HG02798 (cell line): Measurements from ENCODE around the gene TLE5.
"Not testable (repeated sequence)": the region's sequence is repeated elsewhere in the genome, so short reads cannot be mapped to it uniquely, and the experiment has no call there.

Source experiments
- ATAC-seq: cut with Tn5 transposase; IDR thresholded peaks from one replicate; pipeline ENCODE4 v1.9.1; 2021; ENCODE audit warnings: mild to moderate bottlenecking; ENCODE audit not compliant: unreplicated experiment, poor library complexity

TLE5 gene

DNA sequence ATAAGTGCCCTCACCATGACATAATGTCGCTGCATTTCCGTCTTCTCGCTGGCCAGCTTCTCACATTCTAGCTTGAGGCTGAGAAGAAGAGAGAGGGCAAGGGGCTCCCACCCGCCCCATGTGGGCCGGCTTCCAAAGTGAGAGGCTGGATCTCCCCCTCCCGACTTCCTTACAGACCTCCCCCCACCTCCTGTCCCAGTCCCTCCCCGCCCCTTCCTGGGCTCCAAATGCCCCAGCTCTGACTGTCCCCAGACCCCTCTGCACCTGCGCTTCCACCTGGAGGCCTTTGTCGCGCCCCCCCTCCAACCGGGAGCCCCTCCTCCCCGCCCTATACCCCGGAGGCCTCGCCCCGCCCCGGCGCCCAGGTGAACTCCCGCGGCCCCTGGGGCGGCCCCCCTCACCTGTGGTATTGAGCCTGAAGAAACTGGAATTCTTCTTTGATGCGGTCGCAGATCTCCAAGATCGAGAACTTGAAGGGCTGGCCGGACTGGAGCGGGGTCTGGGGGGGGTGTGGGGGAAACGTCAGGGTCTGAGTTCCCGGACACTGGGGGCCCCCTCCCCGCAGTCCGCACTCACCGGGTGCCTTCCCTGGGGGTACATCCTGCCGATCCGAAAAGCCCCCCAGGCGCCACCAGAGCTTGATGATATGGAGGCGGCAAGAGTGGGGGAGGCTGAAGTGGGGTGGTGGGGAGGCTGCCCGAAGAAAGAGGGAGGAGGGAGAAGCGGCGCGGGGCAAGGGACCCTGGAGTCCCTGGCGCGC is 33.8 kb downstream of the TLE5 start:
- no peak for ATAC-seq

GRCh38 chr19:3027981-3028304 is 34.4 kb downstream of the TLE5 start:
- no peak for ATAC-seq

- no peak for ATAC-seq
Measured at GRCh38 chr19:3027292-3027691, 35.0 kb downstream of the TLE5 start.

DNA sequence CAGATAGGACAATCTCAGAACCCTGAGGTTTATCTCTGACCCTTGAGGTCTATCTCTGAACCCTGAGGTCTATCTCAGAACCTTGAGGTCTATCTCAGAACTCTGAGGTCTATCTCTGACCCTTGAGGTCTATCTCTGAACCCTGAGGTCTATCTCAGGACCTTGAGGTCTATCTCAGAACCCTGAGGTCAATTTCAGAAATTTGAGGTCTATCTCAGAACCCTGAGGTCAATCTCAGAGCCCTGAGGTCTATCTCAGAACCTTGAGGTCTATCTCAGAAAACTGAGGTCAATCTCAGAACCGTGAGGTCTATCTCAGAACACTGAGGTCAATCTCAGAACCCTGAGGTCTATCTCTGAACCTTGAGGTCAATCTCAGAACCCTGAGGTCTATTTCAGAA is 35.5 kb downstream of the TLE5 start:
- ATAC-seq = no peak

DNA sequence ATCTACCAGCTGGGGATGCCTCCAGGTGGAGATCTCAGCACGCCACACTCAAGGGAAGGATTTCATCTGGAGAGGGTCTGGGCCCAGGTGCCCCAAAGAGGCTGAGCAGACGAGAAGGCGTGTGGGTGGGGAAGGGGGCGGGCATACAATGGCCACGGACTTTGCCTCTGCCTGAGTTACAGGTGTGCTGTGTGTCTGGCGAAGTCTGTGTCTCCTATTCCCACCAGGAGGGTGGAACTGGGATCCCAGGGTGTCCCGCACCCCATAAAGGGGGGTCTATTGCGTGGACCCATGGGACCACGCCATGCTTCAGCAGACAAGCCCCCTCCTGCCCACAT is 36.8 kb downstream of the TLE5 start:
- ATAC-seq = no peak

DNA sequence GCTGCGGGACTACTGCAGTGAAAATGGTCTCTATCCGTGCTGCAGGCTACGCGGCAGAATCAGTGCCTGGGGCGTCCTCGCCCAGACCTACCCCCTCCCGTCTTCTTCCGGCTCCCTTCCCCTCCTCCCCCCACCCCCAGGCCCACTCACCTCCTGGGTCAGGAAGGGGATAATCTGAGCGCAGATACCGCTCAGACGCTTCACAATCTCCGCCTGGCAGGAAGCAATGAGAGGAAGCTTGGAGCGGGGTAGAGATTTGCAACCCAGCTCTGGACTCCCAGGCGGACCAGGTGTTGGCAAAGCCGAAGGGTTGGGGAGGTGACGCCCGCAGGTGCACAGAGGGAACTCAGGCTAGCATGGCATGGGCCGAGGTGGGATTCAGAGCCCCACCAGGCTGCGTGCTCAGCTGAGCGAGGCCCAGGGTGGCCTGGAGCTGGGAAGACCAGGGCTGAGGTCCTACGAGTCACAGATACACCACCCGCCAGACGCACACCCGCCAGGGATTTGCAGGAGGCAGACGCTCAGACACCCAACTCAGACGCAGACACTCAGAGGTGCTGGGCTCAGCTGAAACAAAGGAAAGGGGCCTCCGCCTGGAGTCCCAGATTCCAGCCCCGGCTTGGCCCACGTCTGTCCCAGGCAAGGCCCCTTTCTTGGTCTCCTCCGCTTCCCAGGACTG is 37.3 kb downstream of the TLE5 start:
- no peak for ATAC-seq

DNA sequence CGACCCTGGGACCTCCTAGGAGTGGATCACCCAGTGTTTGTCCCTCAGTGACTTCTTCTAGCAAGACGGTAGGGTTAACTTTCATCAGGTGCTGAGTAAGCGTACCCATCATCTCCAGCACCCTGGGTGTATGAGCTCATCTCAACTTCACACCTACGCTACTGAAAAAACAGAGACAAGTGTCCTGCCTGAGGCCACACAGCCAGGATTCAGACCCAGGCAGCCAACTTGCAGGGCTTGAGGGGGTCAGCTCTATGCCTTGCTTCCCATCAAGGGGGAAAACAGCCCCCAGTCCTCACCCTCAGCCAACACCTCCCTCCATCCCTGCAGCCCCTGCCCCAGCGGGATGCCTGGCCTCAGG is 37.8 kb downstream of the TLE5 start:
- no peak for ATAC-seq

- ATAC-seq = no peak
Measured at GRCh38 chr19:3020321-3020960, 41.9 kb downstream of the TLE5 start.

- ATAC-seq = no peak
Measured at GRCh38 chr19:3019211-3019854, 43.0 kb downstream of the TLE5 start.

GRCh38 chr19:3017923-3018322 is 44.4 kb downstream of the TLE5 start:
- no peak for ATAC-seq

DNA sequence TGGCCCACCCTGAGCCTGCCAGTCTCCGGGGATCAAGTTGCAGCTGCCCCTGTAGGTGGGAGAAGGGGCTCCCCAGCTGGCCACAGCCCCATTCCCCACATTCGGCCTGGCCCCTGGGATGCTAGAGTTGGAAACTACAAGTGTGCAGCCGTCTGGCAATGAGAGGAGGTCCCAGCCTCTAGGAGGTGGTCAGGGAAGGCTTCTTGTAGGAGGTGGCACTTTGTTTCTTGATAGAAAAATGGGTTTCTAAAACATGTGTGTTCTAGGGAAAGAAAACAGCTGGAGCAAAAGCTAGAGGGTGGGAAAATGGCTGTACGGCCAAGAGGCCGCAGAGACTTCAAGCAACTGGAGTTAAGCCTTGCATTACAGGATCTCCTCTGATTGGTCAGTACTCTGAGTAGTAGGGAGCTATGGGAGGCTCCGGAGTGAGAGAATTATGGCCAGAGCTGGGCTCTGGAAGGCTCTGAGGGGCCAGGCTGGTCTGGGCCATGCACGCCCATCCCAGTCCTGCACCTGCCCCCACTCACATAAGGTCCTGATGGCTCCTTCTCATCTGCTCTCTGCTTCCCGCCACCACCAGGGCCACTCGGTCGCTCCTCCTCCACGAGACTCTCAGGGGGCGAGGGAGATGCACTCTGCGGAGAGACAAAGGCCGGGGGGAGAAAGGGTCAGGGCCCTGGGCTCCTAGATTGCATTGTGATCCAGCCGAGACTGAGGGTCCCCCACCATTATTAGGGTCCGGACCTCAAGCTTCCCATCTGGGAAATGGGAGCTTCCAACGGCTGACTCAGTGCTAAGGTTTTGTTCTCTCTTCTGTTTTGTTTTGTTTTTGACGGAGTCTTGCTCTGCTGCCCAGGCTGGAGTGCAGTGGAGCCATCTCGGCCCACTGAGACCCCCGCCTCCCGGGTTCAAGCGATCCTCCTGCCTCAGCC is 46.9 kb downstream of the TLE5 start:
- no peak for ATAC-seq

- ATAC-seq = no peak
Measured at GRCh38 chr19:3014135-3014534, 48.2 kb downstream of the TLE5 start.

DNA sequence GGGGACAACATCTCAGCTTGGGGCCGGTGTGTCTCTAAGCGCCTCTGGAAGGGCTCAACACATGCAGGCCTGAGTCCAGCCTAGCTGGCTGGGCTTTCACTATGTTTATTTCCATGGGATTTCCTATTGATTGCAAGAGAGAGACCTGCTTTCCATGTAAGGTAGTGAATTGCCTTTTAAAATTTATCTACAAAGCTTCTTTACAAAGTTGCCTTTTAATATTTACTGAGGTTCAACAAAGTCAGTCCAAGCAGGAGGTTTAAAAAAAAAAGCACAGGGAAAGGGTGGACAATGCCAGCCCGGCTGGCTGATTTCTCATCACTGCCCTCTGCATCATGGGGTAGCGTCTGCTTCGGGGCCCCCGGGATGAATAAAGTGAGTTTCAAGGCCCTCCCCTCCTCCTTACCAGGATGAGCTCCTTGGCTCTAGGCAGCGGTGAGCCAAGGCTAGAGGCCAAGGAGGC is 49.0 kb downstream of the TLE5 start:
- ATAC-seq = no peak

DNA sequence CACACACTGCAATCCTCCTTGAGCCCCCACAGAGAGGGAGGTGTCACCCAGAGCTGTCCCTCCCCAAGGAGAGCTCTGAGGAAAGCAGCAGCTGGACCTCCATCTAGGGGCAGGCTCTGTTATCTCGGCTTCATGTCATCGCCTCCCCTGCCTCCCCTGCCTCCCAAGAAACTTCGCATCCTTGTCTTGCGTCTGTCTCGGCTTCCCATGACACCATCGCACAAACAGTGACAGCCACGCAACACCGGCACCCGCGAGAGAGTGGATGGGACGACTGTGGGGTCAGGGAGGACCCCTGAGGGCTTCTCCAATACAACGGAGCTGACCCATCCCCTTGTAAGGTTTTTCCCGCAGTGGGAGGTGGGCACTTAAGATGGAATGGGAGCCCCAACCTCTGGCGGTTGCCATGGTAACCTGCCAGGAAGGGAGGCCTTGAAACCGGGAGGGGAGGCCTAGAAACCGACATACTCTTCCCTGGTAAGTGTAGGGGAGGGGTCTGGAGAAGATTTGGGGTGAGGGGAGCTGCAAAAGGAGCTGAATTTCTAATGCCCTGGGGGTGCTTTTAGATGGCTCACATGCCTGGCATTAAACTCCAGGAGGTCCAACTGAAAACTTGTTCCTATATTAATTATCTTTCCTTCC is 49.6 kb downstream of the TLE5 start:
- no peak for ATAC-seq

DNA sequence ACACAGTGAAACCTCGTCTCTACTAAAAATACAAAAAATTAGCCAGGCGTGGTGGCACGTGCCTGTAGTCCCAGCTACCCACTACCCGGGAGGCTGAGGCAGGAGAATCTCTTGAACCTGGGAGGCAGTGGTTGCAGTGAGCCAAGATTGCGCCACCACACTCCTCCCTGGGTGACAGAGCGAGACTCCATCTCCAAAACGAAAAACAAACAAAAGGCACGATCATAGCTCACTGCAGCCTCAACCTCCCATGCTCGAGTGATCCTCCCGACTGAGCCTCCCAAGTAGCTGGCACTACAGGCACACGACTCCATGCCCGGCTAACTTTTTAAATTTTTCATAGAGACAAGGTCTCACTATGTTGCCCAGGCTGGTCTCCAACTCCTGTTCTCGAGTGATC is 50.2 kb downstream of the TLE5 start:
- not testable (repeated sequence) for ATAC-seq

DNA sequence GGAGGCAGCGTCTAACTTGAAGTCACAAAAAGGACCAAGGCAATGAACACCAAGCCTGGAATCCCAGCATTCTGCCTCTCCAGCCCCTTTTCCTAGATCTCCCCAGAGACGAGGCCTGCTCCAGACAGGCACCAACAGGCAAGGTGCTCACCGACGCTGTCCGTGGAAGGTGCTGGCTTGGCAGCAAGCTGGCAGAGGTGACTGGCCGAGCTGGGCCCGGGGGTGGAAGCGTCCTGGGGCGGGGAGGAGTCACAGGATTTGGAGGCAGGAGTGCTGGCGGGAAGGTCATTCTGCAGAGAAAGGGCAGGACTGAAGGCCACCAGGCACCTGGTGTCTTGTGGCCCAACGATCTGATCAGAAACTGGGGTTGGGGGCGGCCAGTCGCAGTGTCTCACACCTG is 51.4 kb downstream of the TLE5 start:
- ATAC-seq = no peak

DNA sequence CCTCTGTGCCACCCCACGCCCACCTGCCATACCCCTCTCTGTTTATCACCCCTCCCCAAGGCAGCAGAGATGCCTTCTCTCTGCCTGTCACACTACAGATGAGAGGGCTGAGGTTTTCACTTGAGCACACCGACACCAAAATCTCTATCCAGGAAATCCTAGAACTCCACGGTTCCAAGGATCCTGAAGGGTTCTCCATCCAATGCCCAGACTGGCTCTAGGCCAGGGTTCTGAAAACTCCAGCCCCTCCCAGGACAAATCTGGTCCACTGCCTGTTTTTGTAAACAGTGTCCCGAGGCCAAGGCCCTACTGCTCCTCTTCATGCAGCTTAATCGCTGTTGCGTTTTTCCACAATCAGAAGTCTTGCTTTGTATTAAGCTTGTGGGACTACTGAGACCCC is 53.3 kb downstream of the TLE5 start:
- ATAC-seq = no peak

GRCh38 chr19:3007975-3008374 is 54.3 kb downstream of the TLE5 start:
- no peak for ATAC-seq

GRCh38 chr19:3006075-3006767 is 56.1 kb downstream of the TLE5 start:
- no peak for ATAC-seq
